Tongue (tissue), 2 donors: ENCODE results near the gene MTERF2. TPM values are rescaled to one million over a fixed set of nuclear protein-coding genes. Genes with fewer than 3 reads are reported as not detected.

Source experiments
- DNase-seq: peaks from one replicate; pipeline ENCODE4 v3.0.0-alpha.2; 2015
- total RNA-seq: library from RNA; depleted of rRNA; stranded (reverse); fragments of >200 nt; gene quantifications from one replicate; pipeline ENCODE4 v1.2.3, GENCODE V29; 2014

MTERF2 gene
- total RNA-seq, 1 donor from 2014 or later = 55.3 TPM

DNA sequence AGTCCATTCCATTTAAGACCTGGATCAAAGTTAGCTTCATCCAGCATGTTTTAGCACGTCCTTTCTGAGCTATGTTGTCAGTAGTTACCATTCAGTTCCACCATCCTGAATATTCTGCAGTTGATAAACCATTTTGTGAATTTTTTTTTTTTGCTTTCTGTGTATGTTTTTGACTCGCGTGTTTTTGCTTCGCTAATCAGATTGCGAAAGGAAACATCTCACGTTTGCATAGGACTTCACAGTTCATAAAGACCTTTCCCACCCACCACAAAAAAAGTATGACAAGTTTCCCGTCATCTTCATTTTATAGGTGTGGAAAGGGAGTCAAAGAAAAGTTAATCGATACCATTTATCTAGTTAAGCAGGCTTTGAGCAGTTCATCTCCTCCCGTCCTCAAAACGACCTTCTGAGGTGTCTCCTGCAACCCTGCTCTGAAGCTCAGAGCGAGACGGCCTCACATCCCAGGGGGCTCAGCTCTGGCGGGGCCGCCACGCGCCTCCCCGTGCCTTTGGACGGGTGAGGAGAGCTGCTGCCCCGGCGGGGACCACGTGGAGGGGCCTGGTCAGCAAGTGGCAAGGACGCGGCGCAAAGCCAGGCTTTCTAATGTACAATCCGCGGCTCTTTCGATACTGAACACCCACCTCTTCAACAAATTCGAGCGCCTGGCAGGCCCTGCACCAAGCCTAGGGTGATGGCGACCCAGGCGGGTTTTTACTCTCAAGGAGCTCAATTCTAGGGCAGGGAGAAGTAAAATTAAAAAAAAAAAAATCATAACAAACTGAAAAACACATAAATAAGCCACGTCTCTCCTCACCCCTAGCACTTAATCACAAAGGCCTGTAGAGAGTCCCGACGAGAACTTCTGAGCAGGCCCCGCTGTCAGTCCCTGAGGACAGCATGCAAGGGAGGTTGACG, 32.2 kb downstream of the MTERF2 start:
- DNase-seq = peak; percentile 57

DNA sequence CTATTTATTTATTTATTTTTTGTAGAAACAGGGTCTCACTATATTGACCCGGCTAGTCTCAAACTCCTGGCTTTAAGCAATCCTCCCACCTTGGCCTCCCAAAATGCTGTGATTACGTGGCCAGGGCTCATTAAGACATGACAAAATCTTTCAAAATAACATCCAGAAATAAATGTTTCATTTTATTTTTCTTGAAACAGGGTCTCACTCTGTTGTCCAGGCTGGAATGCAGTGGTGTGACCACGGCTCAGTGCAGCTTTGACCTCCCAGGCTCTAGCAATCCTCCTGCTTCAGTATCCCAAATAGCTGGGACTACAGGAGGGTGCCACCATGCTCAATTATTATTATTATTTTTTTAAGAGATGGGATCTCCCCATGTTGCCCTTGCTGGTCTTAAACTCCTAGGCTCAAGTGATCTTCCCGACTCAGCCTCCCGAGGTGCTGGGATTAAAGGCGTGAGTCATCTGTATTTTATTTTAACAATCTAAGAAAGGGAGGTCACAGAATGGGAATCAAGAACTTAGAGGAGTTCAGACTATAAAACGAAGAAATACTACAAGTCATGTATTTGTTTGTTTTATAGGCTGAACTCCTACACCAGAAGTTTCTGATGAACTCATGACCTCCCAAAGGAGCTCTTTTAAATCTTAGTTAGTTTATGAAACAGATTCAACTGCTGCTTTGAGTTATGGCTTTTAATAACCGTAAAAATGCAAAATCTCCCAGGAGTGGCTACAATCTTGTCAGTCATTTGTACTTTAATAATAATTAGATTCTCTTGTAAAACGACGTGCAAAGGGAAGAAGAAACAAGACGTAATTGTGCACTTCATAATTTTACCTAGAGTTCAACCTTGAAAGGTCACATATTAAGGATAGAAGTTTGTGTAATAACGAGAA, 33.3 kb downstream of the MTERF2 start:
- DNase-seq = no peak

DNA sequence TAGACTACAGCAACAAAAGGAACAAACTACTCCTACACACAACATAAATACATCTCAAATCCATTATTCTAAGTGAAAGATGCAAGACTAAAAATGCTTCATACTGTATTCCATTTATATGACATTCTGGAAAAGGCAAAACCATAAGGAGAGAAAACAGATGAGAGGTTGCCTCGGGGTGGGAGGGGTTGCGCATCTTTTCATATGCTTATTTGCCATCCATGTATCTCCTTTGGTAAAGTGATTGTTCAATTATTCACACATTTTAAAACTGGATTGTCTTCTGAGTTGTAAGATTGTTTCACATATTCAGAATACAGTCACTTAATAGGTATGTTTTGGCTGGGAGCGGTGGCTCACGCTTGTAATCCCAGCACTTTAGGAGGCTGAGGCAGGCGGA, 36.4 kb downstream of the MTERF2 start:
- no peak for DNase-seq

DNA sequence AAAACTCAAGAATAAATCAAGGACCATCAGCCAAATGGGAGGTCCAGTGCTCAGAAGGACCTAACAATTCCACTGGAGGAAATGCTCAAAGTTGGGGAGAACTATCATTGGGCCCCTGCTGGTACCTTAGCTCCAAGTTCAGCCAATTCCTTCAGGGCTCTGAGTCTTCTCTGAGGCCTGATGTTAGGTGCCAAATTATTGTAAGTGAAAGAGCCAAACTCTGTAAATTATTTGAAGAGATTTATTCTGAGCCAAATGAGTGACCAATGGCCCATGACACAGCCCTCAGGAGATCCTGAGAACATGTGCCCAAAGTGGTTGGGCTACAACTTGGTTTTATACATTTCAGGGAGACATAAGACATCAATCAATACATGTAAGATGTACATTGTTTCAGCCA, 39.5 kb downstream of the MTERF2 start:
- DNase-seq = no peak

DNA sequence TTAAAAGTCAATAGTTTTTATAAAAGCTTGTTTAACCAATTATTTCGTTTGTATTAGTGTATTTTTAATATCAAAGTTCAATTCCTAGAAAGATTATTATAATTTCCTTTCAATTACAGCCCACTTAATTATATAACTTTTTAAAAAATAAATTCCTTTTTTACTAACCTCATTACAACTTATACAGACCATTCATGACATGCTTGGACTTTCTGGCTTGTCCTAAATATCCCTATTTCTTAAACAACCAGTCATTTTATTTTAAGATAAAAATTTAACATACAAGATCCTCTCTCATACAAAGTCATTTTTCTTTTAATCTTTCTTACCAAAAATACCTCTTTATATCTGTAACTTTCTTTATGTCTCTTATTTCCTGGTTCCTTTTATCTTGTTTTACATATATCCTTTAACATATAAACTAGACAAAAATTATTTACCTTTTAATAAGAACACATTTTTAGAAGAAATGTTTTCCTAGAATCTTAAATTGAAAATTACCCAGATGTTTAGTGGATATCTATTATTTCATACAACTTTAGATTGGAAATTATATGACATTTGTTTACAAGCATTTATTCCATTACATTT, 41.6 kb downstream of the MTERF2 start:
- no peak for DNase-seq

DNA sequence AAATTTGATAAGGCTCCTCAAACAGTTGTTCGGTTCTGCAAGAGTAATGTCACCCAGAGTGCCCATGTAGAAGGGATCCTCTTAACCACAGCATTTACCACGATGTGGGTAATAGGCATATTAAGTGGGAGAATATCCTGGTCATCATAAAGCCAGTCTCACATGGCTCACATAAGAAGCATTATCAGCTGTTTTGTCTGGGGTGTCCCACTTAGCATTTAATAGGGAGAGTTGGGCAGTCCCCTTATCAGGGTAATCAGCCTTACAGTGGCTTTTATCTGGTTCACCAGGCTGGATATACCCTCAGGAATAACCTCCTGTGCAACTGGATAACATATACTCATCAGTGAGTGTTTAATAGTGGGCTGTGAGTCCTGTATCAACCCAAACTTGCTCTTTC, 44.2 kb downstream of the MTERF2 start:
- no peak for DNase-seq

DNA sequence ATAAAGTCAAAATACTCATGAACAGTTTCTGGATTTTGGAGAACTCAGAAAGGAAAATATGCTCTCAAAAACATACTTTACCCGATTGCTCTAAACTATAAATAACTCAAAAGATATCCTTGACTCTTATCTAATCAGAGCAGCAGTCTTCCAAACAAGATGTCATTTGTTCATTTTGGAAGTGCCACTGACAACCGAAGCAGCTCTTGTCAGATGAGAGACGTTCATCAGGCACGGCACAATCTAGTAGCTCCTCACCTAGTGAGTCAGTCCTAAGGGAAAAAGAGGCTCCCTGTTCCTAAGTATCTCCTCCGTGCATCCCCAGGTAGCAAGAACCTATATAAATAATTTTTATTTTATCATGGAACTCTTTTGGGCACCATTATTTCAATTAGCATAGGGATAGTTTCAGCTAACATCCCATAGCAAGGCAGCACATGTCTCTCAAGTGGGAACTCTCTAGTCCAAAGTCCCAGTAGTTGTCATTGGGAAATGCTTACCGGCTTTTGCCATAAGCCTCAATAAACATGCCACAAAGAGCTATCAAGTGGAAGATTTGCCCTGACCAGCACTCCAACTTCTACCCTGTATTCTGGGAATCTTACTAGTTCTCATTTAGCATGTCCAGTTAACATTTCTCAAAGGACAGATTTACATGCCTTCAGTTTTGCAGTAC, 45.3 kb downstream of the MTERF2 start:
- no peak for DNase-seq

DNA sequence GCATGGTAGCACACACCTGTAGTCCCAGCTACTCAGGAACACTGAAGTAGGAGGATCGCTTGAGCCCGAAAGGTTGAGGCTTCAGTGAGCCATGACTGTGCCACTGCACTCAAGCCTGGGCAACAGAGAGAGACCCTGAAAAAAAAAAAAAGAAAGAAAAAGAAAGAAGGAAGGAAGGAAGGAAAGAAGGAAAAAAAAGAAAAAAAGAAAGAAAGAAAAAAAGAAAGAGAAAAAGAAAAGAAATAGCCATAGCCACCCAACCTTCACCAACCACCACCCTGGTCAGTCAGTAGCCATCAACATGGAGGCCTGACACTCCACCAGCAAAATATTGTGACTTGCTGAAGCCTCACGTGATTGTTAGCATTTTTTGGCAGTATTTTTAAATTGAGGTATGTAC, 52.7 kb downstream of the MTERF2 start:
- DNase-seq = no peak

Other genes with a start within 250 kb of the MTERF2 start
- gene RIC8B, start 212.5 kb downstream of the MTERF2 start, total RNA-seq = 25.4 TPM
- gene TMEM263, start 31.2 kb downstream of the MTERF2 start, total RNA-seq = 76.6 TPM
- gene CRY1, start 106.4 kb upstream of the MTERF2 start, total RNA-seq = 37.2 TPM